Natural killer cell treated with Interleukin-12 subunit alpha and Interleukin-12 subunit beta and Interleukin-15 and Interleukin-18, amount 100 ng/mL, for 72 hours (primary cell): ENCODE measurements around the gene AARS2. TPM values are rescaled to one million over a fixed set of nuclear protein-coding genes. Genes with fewer than 3 reads are reported as not detected.

Experiments
- ATAC-seq, 2 donors: fragments of 150-1000 bp; cut with Tn5 transposase in 1 of 2; sonication (Bioruptor Pico), chemical (Tn5 transposase) in 1 of 2; 2 replicates each; pipeline ENCODE4 v1.10.0; 2021
- DNase-seq: peaks from one replicate; pipeline ENCODE4 v3.0.0; 2022; ENCODE audit warnings: low spot score
- H3K27ac Mint-ChIP-seq, 2 donors: 1 replicate in 1 of 2; 2 replicates in 1 of 2; pipeline ENCODE4 v1.8.0; 2022; ENCODE audit warnings: mixed read lengths in 2 of 2, mild to moderate bottlenecking in 1 of 2, moderate library complexity in 1 of 2
- H3K27me3 Mint-ChIP-seq, 2 donors: 1 replicate in 1 of 2; 2 replicates in 1 of 2; pipeline ENCODE4 v1.8.0; 2022; ENCODE audit warnings: mixed read lengths in 2 of 2
- H3K36me3 Mint-ChIP-seq: one replicate; pipeline ENCODE4 v1.8.0; 2022; ENCODE audit warnings: mixed read lengths
- H3K4me1 Mint-ChIP-seq, 2 donors: 1 replicate in 1 of 2; 2 replicates in 1 of 2; pipeline ENCODE4 v1.8.0; 2022; ENCODE audit warnings: low read depth in 2 of 2, mixed read lengths in 2 of 2, mild to moderate bottlenecking in 1 of 2
- H3K4me3 Mint-ChIP-seq: one replicate; pipeline ENCODE4 v1.8.0; 2022; ENCODE audit warnings: mixed read lengths
- H3K9me3 Mint-ChIP-seq: 2 replicates; pipeline ENCODE4 v1.8.0; 2022; ENCODE audit warnings: mixed read lengths
- total RNA-seq, 2 donors: library from RNA; stranded (reverse); gene quantifications; one replicate each; pipeline ENCODE4 v1.2.3, GENCODE V29; 2022

Gene AARS2
- total RNA-seq, 2 donors from 2014 or later, result 19.3 to 32.6 TPM

DNA sequence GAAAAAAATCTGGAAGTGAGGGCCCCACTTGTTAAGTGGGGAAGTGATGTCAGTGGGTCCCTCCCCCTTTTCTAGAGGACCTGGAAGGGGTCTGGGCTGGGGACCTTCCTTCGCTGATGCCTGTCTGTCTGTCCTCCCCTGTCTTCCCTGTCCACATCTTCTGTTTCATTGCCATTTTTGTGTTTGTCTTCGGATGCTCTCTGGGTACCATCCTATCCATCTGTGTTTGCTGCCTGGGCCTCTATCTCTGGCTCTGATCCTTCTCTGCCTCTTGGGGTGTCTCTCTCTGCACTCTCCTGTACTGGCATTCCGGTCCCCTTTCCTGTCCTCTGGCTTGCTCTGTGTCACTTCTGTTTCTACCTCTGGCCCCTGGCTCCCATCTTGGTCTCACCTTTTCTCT lies 40.6 kb downstream of the AARS2 start:
- no peaks in the 10 kb centered on the region for H3K36me3 Mint-ChIP-seq
- H3K9me3 Mint-ChIP-seq, result no peaks in the 10 kb centered on the region
- H3K4me3 Mint-ChIP-seq, result no peak overlapping the region
- H3K27me3 Mint-ChIP-seq, result peaks cover 47 to 53% of the 10 kb centered on the region in 2 donors
- no peak for DNase-seq
- no peak for ATAC-seq
- H3K4me1 Mint-ChIP-seq, result peaks cover 9 to 18% of the 10 kb centered on the region in 2 donors
- H3K27ac Mint-ChIP-seq, result no peak overlapping the region

DNA sequence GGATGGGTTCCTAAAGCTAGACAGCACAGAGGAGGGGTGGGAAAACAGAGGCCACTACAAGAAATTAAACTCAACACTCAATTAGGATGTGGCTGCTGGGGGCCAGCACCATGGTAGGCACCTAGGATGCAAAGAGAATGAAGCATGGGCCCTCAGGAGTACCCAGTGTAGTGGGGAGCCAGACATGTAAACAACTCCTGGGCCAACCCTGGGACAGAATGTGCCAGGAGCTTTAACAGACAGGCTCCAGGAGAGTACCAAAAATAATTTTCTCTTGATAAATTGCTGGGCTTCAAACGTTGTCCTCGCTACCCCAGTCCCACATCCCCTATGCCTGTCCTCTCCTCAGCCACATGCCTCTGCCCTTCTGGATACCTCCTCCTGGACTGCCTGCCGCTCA lies 41.2 kb downstream of the AARS2 start:
- no peak for ATAC-seq
- H3K4me3 Mint-ChIP-seq, result peak overlapping the region; percentile 30
- no peaks in the 10 kb centered on the region for H3K9me3 Mint-ChIP-seq
- H3K27ac Mint-ChIP-seq, result no peak overlapping the region
- peaks cover 9 to 18% of the 10 kb centered on the region in 2 donors for H3K4me1 Mint-ChIP-seq
- H3K27me3 Mint-ChIP-seq, result peaks cover 42 to 47% of the 10 kb centered on the region in 2 donors
- no peak for DNase-seq
- H3K36me3 Mint-ChIP-seq, result no peaks in the 10 kb centered on the region

GRCh38 chr6:44271406-44271723 lies 41.8 kb downstream of the AARS2 start:
- DNase-seq, result no peak
- H3K36me3 Mint-ChIP-seq, result no peaks in the 10 kb centered on the region
- no peaks in the 10 kb centered on the region for H3K9me3 Mint-ChIP-seq
- H3K4me3 Mint-ChIP-seq, result peak overlapping the region; percentile 30
- H3K4me1 Mint-ChIP-seq, result peaks cover 10 to 23% of the 10 kb centered on the region in 2 donors
- no peak overlapping the region for H3K27ac Mint-ChIP-seq
- ATAC-seq, result no peak
- peaks cover 38 to 45% of the 10 kb centered on the region in 2 donors for H3K27me3 Mint-ChIP-seq

DNA sequence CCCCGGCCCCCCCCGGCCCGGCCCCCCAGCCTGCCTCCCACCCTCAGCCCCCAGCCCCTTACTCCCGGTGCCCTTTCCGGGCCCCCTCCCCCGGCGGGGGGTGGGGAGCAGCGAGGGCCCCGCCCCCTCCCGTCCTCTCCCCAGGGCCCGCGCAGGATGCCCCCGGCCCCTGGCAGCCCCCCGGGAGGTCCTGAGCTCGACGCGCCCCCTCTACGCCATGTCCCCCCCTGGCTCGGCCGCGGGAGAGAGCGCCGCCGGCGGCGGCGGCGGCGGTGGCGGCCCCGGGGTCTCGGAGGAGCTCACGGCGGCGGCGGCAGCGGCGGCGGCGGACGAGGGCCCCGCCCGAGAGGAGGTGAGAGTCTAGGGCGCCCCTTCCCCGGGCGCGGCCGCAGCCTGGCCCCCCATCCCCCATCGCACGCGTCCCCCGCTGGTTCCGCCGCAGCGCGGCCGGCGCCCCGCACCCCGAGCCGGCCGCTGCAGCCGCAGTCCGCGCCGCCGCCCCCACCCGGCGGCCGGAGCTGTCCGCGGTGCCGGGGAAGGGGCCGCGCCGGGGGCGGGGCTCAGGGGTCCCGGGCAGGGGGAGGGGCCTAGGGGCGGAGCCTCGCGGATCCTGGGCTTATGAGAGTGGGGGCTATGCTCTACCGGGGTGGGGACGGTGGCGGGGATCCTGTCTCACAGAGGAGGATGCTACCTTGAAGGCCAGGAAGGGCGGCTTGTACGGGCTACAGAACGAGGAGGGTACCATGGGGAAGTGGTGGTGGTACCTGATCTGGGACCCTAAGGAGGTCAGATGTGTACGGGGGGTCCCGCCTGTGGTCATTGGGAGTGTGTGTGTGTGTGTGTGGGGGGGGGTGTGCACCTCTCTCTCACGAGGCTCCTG lies 42.4 kb downstream of the AARS2 start:
- Mint-ChIP-seq H3K9me3 (no peaks in the 10 kb centered on the region), H3K27ac (no peak overlapping the region), H3K4me3 (peak overlapping the region; percentile 30), H3K4me1 (peaks cover 16 to 27% of the 10 kb centered on the region in 2 donors), H3K27me3 (peaks cover 38 to 45% of the 10 kb centered on the region in 2 donors), H3K36me3 (no peaks in the 10 kb centered on the region)
- ATAC-seq (peak in 1 of 2 donors; percentile 24), DNase-seq (no peak)

DNA sequence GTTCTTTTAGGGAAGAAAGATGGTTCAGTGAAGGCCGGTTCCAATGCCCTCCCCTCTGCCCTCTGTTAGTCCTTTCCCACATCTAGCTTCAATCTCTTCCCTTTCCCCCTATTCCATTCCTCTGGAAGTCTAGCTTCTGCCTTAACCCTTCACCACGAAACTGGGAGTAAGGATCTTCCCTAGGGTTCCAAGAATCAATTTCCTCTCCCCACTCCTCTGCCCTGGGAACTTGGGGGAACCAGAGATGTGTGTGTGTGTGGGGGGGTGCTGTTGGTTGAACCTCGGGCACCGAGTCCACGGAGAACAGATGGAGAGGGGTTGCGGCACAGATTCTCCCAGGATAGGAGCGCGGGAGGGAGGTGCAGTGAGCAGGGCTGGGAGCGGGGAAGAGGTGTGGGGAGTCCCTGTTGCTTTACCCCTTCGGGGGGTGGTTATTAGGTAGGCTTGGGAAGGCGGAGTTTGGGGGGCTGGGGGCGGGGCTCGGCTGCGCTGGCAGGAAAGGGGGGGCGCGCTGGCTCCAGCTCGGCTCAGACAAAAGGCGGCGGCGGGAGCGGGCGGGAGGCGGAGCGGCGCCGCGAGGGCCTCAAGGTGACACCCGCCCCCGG lies 43.1 kb downstream of the AARS2 start, which contains the start of gene TMEM151B:
Gene TMEM151B, plus strand, starts transcription at position 530 of the 605 bp plus-strand sequence. CDS start 293 bp downstream, outside the sequence.
- peaks cover 38 to 45% of the 10 kb centered on the region in 2 donors for H3K27me3 Mint-ChIP-seq
- no peaks in the 10 kb centered on the region for H3K9me3 Mint-ChIP-seq
- no peak within 1 kb of the TSS for H3K27ac Mint-ChIP-seq
- DNase-seq (no peak), ATAC-seq (no peak)
- H3K4me3 Mint-ChIP-seq, result peak within 1 kb of the TSS; percentile 30
- no peaks in the 10 kb centered on the region for H3K36me3 Mint-ChIP-seq
- peaks cover 16 to 30% of the 10 kb centered on the region in 2 donors for H3K4me1 Mint-ChIP-seq

GRCh38 chr6:44269178-44269920 lies 43.8 kb downstream of the AARS2 start:
- Mint-ChIP-seq H3K9me3 (no peaks in the 10 kb centered on the region), H3K36me3 (no peaks in the 10 kb centered on the region), H3K27me3 (peaks cover 36 to 40% of the 10 kb centered on the region in 2 donors), H3K4me1 (peaks cover 20 to 32% of the 10 kb centered on the region in 2 donors), H3K27ac (no peak overlapping the region), H3K4me3 (peak overlapping the region; percentile 29)
- ATAC-seq, result no peak
- no peak for DNase-seq

DNA sequence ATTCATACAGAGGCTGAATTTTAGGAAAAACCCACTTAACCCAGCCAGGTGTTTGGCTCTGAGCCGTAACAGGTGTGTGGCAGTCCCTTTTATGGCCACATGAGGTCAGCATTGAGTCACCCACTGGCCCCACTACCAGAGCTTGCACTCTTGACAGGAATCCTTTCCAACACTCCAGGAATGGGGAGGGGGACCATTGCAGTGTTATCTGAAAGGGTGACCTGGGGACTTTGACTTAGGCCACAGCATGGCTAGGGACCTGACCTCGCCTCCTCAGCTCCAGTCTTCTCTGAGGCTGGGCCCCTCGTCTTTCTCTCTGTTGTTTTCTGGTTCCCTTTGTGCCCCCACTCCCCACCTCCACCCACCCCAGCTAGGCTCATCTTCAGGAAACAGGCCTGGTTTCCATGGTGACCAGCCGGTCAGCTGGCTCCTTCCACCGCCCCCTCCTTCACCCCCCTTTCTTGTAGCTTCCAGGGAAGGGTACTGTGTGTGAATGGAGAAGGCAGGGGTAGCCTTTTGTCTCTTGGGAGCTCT lies 45.0 kb downstream of the AARS2 start:
- peaks cover 28 to 35% of the 10 kb centered on the region in 2 donors for H3K27me3 Mint-ChIP-seq
- H3K9me3 Mint-ChIP-seq, result no peaks in the 10 kb centered on the region
- peaks cover 32 to 43% of the 10 kb centered on the region in 2 donors for H3K4me1 Mint-ChIP-seq
- no peaks in the 10 kb centered on the region for H3K36me3 Mint-ChIP-seq
- H3K4me3 Mint-ChIP-seq, result no peak overlapping the region
- DNase-seq (no peak), ATAC-seq (no peak)
- peak overlapping the region in 1 of 2 donors; percentile 37 for H3K27ac Mint-ChIP-seq

GRCh38 chr6:44267252-44267651 lies 45.9 kb downstream of the AARS2 start:
- ATAC-seq, result no peak
- Mint-ChIP-seq H3K36me3 (no peaks in the 10 kb centered on the region), H3K4me1 (peaks cover 41 to 49% of the 10 kb centered on the region in 2 donors)

DNA sequence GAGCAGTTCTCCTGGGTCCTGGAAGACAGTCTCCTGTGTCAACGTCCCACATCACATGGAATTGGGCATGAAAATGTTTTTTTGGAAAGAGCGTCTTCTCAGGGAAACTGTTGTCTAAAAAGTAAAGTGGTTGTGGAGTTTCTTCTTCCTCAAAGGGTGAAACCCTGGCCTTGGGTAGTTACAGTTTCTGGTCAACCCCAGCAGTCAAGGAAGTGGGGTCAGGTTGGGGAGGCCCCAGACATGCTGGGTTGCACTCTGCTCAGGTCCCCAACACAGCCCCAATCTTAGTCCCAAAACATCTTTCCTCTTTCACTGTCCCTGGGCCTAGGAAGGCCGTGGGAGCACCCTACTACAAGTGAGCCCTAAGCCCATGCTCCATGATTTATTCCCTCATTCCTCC lies 46.8 kb downstream of the AARS2 start:
- DNase-seq (no peak), ATAC-seq (no peak)
- Mint-ChIP-seq H3K36me3 (peaks cover under 1% of the 10 kb centered on the region), H3K27ac (peak overlapping the region; percentile 89 to 95), H3K4me1 (peaks cover 44 to 49% of the 10 kb centered on the region in 2 donors), H3K9me3 (no peaks in the 10 kb centered on the region), H3K4me3 (peak overlapping the region; percentile 97), H3K27me3 (peaks cover 16 to 18% of the 10 kb centered on the region in 2 donors)

More at GRCh38 chr6:44267252-44267651, 45.9 kb downstream of the AARS2 start:
- H3K9me3 Mint-ChIP-seq, result no peaks in the 10 kb centered on the region
- no peak overlapping the region for H3K27ac Mint-ChIP-seq
- peaks cover 20 to 25% of the 10 kb centered on the region in 2 donors for H3K27me3 Mint-ChIP-seq
- no peak for DNase-seq
- no peak overlapping the region for H3K4me3 Mint-ChIP-seq

DNA sequence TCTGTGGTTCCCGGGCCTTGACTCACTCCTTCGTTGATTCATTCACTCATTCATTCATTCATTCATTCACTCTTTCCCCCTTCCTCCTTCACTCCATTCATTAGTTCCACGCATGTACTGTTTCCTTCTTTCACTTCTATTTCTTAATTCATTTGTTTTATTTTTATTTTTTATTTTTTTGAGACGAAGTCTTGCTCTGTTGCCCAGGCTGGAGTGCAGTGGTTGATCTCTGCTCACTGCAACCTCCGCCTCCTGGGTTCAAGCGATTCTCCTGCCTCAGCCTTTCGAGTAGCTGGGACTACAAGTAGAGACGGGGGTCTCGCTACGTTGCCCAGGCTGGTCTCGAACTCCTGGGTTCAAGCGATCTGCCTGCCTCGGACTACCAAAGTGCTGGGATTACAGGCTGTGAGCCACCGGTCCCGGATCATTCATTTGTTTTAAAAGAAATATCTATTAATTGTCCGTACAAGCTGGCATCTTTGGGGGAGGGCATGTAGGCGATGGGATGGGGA lies 47.4 kb downstream of the AARS2 start:
- DNase-seq, result no peak
- Mint-ChIP-seq H3K27ac (peak overlapping the region; percentile 89 to 95), H3K27me3 (peaks cover 12 to 16% of the 10 kb centered on the region in 2 donors), H3K36me3 (peaks cover 6% of the 10 kb centered on the region), H3K4me3 (peak overlapping the region; percentile 97), H3K9me3 (no peaks in the 10 kb centered on the region), H3K4me1 (peaks cover 50% of the 10 kb centered on the region in 2 donors)
- ATAC-seq, result no peak

GRCh38 chr6:44265007-44265721 lies 48.0 kb downstream of the AARS2 start, which contains the start of gene NFKBIE:
TSS of gene NFKBIE (minus strand) at chr6:44265551. CDS start at chr6:44265346, 205 bp downstream.
- H3K27me3 Mint-ChIP-seq, result peaks cover 12 to 16% of the 10 kb centered on the region in 2 donors
- H3K4me1 Mint-ChIP-seq, result peaks cover 54% of the 10 kb centered on the region in 2 donors
- H3K27ac Mint-ChIP-seq, result peak within 1 kb of the TSS; percentile 95 to 99
- peak; percentile 97 for DNase-seq
- H3K36me3 Mint-ChIP-seq, result peaks cover 10% of the 10 kb centered on the region
- H3K9me3 Mint-ChIP-seq, result no peaks in the 10 kb centered on the region
- ATAC-seq, result peak; percentile 89 to 90
- peak within 1 kb of the TSS; percentile 97 for H3K4me3 Mint-ChIP-seq

- H3K27me3 Mint-ChIP-seq, result peaks cover 5 to 8% of the 10 kb centered on the region in 2 donors
- H3K9me3 Mint-ChIP-seq, result no peaks in the 10 kb centered on the region
- peak overlapping the region; percentile 95 to 99 for H3K27ac Mint-ChIP-seq
- ATAC-seq (peak; percentile 2 to 60), DNase-seq (peak; percentile 64)
- H3K4me1 Mint-ChIP-seq, result peaks cover 49% of the 10 kb centered on the region in 2 donors
- H3K4me3 Mint-ChIP-seq, result peak overlapping the region; percentile 97
- peaks cover 10% of the 10 kb centered on the region for H3K36me3 Mint-ChIP-seq
Observed at GRCh38 chr6:44264154-44265006, 48.8 kb downstream of the AARS2 start.
